Measurements from ENCODE around the gene RIC8B. TPM values are rescaled to one million over a fixed set of nuclear protein-coding genes. Genes with fewer than 3 reads are reported as not detected.

The RIC8B gene
- total RNA-seq, 2 donors from 2014 or later = 12.9 to 27.5 TPM

GRCh38 chr12:106897981-106898901 is 123.8 kb downstream of the RIC8B start:
- Histone ChIP-seq H3K9me3 (no peaks in the 10 kb centered on the region), H3K4me3 (no peak overlapping the region), H3K36me3 (no peaks in the 10 kb centered on the region), H3K4me1 (ENCODE audit: control insufficient read depth in 1 of 2, low read depth in 2 of 2) (no peaks in the 10 kb centered on the region), H3K27ac (no peak overlapping the region), H3K27me3 (replicated peaks; ENCODE audit: insufficient read depth) (no peaks in the 10 kb centered on the region)
- TF ChIP-seq, protein P1, sequence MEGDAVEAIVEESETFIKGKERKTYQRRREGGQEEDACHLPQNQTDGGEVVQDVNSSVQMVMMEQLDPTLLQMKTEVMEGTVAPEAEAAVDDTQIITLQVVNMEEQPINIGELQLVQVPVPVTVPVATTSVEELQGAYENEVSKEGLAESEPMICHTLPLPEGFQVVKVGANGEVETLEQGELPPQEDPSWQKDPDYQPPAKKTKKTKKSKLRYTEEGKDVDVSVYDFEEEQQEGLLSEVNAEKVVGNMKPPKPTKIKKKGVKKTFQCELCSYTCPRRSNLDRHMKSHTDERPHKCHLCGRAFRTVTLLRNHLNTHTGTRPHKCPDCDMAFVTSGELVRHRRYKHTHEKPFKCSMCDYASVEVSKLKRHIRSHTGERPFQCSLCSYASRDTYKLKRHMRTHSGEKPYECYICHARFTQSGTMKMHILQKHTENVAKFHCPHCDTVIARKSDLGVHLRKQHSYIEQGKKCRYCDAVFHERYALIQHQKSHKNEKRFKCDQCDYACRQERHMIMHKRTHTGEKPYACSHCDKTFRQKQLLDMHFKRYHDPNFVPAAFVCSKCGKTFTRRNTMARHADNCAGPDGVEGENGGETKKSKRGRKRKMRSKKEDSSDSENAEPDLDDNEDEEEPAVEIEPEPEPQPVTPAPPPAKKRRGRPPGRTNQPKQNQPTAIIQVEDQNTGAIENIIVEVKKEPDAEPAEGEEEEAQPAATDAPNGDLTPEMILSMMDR (IDR thresholded peaks at IDR 0.05) = no peak
- ATAC-seq (ENCODE audit: insufficient number of reproducible peaks, low FRiP score, low read depth) (no peak), DNase-seq (ENCODE audit: low spot score) (no peak)

DNA sequence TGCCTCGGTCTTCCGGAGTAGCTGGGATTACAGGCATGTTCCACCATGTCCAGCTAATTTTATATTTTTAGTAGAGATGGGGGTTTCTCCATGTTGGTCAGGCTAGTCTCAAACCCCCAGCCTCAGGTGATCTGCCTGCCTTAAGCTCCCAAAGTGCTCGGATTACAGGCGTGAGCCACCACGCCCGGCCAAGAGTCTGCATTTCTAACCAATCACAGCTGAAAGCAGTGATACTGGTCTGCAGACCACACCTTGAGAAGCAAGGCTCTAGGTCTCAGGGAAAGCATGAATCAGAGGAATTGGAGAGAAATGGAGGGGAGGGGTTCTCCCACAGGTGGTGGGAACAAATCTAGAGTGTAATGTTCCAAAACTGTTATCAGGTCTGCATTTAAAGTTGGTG is 126.1 kb downstream of the RIC8B start:
- Histone ChIP-seq H3K4me1 (ENCODE audit: control insufficient read depth in 1 of 2, low read depth in 2 of 2) (peaks cover 0 to 5% of the 10 kb centered on the region in 2 donors), H3K27ac (no peak overlapping the region), H3K36me3 (no peaks in the 10 kb centered on the region), H3K9me3 (no peaks in the 10 kb centered on the region), H3K27me3 (replicated peaks; ENCODE audit: insufficient read depth) (no peaks in the 10 kb centered on the region), H3K4me3 (no peak overlapping the region)
- TF ChIP-seq, protein P1 (IDR thresholded peaks at IDR 0.05) = no peak
- no peak for DNase-seq (ENCODE audit: low spot score)
- ATAC-seq (ENCODE audit: insufficient number of reproducible peaks, low FRiP score, low read depth) = no peak

- Histone ChIP-seq H3K27me3 (replicated peaks; ENCODE audit: insufficient read depth) (no peaks in the 10 kb centered on the region), H3K9me3 (no peaks in the 10 kb centered on the region), H3K27ac (no peak overlapping the region), H3K36me3 (no peaks in the 10 kb centered on the region), H3K4me3 (no peak overlapping the region), H3K4me1 (ENCODE audit: control insufficient read depth in 1 of 2, low read depth in 2 of 2) (peaks cover 0 to 5% of the 10 kb centered on the region in 2 donors)
- ATAC-seq (ENCODE audit: insufficient number of reproducible peaks, low FRiP score, low read depth) (no peak), DNase-seq (ENCODE audit: low spot score) (no peak)
- TF ChIP-seq, protein P1 (IDR thresholded peaks at IDR 0.05) = no peak
These were observed 126.8 kb downstream of the RIC8B start for GRCh38 chr12:106901276-106901675.

DNA sequence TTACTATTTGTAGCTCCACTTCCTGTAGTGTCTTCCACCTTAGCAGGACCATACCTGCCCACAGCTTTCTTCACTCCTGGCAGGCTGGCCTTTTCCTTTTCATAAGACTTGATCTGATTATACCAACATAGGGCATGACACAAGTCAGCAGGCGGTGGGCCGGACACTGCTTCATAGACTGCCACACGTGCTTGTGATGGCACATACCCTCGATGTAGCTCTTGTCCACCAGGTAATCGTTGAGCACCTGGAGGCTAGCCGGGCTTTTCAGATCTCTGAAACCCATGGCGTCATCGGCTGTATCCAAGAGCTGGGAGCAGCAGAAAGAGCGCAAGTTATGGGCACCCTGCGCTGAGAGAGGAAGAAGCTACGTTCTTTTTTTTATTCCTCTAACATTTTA is 127.6 kb downstream of the RIC8B start:
- TF ChIP-seq, protein P1 (IDR thresholded peaks at IDR 0.05) = no peak
- Histone ChIP-seq H3K27ac (no peak overlapping the region), H3K9me3 (no peaks in the 10 kb centered on the region), H3K4me3 (no peak overlapping the region), H3K4me1 (ENCODE audit: control insufficient read depth in 1 of 2, low read depth in 2 of 2) (peaks cover 0 to 5% of the 10 kb centered on the region in 2 donors), H3K27me3 (replicated peaks; ENCODE audit: insufficient read depth) (no peaks in the 10 kb centered on the region), H3K36me3 (no peaks in the 10 kb centered on the region)
- ATAC-seq (ENCODE audit: insufficient number of reproducible peaks, low FRiP score, low read depth) (no peak), DNase-seq (ENCODE audit: low spot score) (no peak)

GRCh38 chr12:106903241-106903945 is 128.9 kb downstream of the RIC8B start:
- Histone ChIP-seq H3K4me1 (ENCODE audit: control insufficient read depth in 1 of 2, low read depth in 2 of 2) (peaks cover 0 to 5% of the 10 kb centered on the region in 2 donors), H3K4me3 (peak overlapping the region; percentile 79), H3K36me3 (no peaks in the 10 kb centered on the region), H3K27ac (no peak overlapping the region), H3K9me3 (no peaks in the 10 kb centered on the region), H3K27me3 (replicated peaks; ENCODE audit: insufficient read depth) (no peaks in the 10 kb centered on the region)
- DNase-seq (ENCODE audit: low spot score) = peak; percentile 20
- TF ChIP-seq, protein P1 (IDR thresholded peaks at IDR 0.05) = no peak
- ATAC-seq (ENCODE audit: insufficient number of reproducible peaks, low FRiP score, low read depth) = no peak

Data from thoracic aorta (tissue), 2 donors.